HepG2 (cell line): Measurements from ENCODE around the gene SLC43A1. TPM values are rescaled to one million over a fixed set of nuclear protein-coding genes. Genes with fewer than 3 reads are reported as not detected.

Source experiments
- ATAC-seq: fragments of 200-7000 bp; cut with Tn5 transposase; 3 replicates; pipeline ENCODE4 v1.9.1; 2020; ENCODE audit warnings: mild to moderate bottlenecking, moderate library complexity
- BruUV-seq: library from RNA; stranded (reverse); fragments of 400-500 nt; replicated peaks from 2 replicates; lab custom pipeline; 2021; lab: Mats Ljungman, UMichigan
- CTCF ChIA-PET: fragments of 300-600 bp; formaldehyde crosslinking; extraction: SDS; loops from one replicate; lab custom pipeline; 2021; ENCODE audit warnings: low total read pairs, inconsistent platforms, low intra/inter-chr PET ratio; lab: Yijun Ruan, JAX
- POLR2A ChIA-PET: fragments of 350-600 bp; sonication (Branson Sonifier 250); formaldehyde crosslinking; loops from one replicate; lab custom pipeline; 2020; ENCODE audit warnings: antibody characterized with exemption, inconsistent platforms; lab: Yijun Ruan, JAX
- DNase-seq: peaks from one replicate; pipeline ENCODE4 v3.0.0-alpha.2; 2015; ENCODE audit warnings: low spot score
- FAIRE-seq: peaks from 3 replicates; lab custom pipeline; 2011; peaks lifted over from hg19 to GRCh38; lab: Jason Lieb, UNC
- H2AFZ ChIP-seq: one replicate; pipeline ENCODE4 v1.6.1; 2011; ENCODE audit warnings: low read length, inconsistent platforms
- H3K27ac ChIP-seq: fragments of 300-600 bp; 3 replicates; pipeline ENCODE4 v1.8.0; 2011; ENCODE audit warnings: mixed run types, mild to moderate bottlenecking, mixed read lengths, low read length, inconsistent platforms; ENCODE audit not compliant: insufficient read depth; ENCODE audit errors: extremely low read length
- H3K27me3 ChIP-seq, 2 experiments: fragments of 200-600 bp in 1 of 2; 2 replicates in 1 of 2; 3 replicates in 1 of 2; pipeline versions ENCODE4 v1.6.0 to v1.8.0; 2011; ENCODE audit warnings: low read length in 2 of 2, mild to moderate bottlenecking in 2 of 2, moderate library complexity in 2 of 2, inconsistent platforms in 1 of 2; ENCODE audit not compliant: insufficient read depth in 2 of 2, control insufficient read depth in 1 of 2
- H3K36me3 ChIP-seq, 2 experiments: fragments of 200-600 bp in 1 of 2; replicated peaks in 1 of 2; 2 replicates in 1 of 2; 3 replicates in 1 of 2; pipeline versions ENCODE4 v1.5.1 to v1.8.0; 2011; ENCODE audit warnings: low read length in 2 of 2, inconsistent platforms in 1 of 2; ENCODE audit not compliant: insufficient read depth in 2 of 2, control insufficient read depth in 1 of 2
- H3K4me1 ChIP-seq: 2 replicates; pipeline ENCODE4 v1.5.1; 2012; ENCODE audit warnings: low read length, inconsistent platforms; ENCODE audit not compliant: insufficient read depth
- H3K4me2 ChIP-seq: 2 replicates; pipeline ENCODE4 v1.6.0; 2011; ENCODE audit warnings: low read depth, low read length, inconsistent platforms
- H3K4me3 ChIP-seq, 3 experiments: fragments of 200-600 bp in 1 of 3; sonication (generic), shearing (Covaris generic) in 1 of 3; replicated peaks in 1 of 3; 2 replicates each; pipeline ENCODE4 v1.5.1; 2011 to 2016; ENCODE audit warnings: low read length in 3 of 3, inconsistent platforms in 2 of 3, low read depth in 2 of 3, mild to moderate bottlenecking in 2 of 3, control low read depth in 1 of 3, mixed read lengths in 1 of 3; ENCODE audit not compliant: insufficient read depth in 1 of 3
- H3K79me2 ChIP-seq: one replicate; pipeline ENCODE4 v1.6.1; 2011; ENCODE audit warnings: low read length, inconsistent platforms; ENCODE audit not compliant: insufficient read depth
- H3K9ac ChIP-seq: 2 replicates; pipeline ENCODE4 v1.6.0; 2011; ENCODE audit warnings: mild to moderate bottlenecking, low read depth, low read length, inconsistent platforms; ENCODE audit not compliant: insufficient read depth
- H3K9me3 ChIP-seq: 2 replicates; pipeline ENCODE4 v1.5.1; 2012; ENCODE audit warnings: mild to moderate bottlenecking, low read length
- H4K20me1 ChIP-seq: 2 replicates; pipeline ENCODE4 v1.6.0; 2011; ENCODE audit warnings: inconsistent platforms, mild to moderate bottlenecking, low read length, moderate library complexity; ENCODE audit not compliant: insufficient read depth
- KDM1A ChIP-seq: IDR thresholded peaks from 2 replicates; pipeline ENCODE4 v1.6.1; 2016; ENCODE audit warnings: missing compliant biosample characterization
- MBNL3 ChIP-seq: fragments of 250-450 bp; sonication (Bioruptor Pico); conservative IDR thresholded peaks from 2 replicates; pipeline ENCODE4 v1.8.0; 2022; ENCODE audit warnings: mild to moderate bottlenecking, inconsistent platforms
- SAFB2 ChIP-seq: sonication (generic); formaldehyde crosslinking; IDR thresholded peaks from 2 replicates; pipeline ENCODE4 v1.5.1; 2020; ENCODE audit warnings: missing genetic modification reagents, low read depth, mild to moderate bottlenecking, borderline replicate concordance
- ZNF160 ChIP-seq: sonication (generic); formaldehyde crosslinking; IDR thresholded peaks from 2 replicates; pipeline ENCODE4 v1.8.0; 2022; ENCODE audit warnings: mild to moderate bottlenecking, inconsistent platforms, missing genetic modification reagents
- ZNF276 ChIP-seq: sonication (generic); formaldehyde crosslinking; IDR thresholded peaks from 2 replicates; pipeline ENCODE4 v1.4.0; 2020; ENCODE audit warnings: mild to moderate bottlenecking, low read depth, missing genetic modification reagents
- ZNF816 ChIP-seq: sonication (generic); formaldehyde crosslinking; IDR thresholded peaks from 2 replicates; pipeline ENCODE4 v1.8.0; 2022; ENCODE audit warnings: missing genetic modification reagents, mild to moderate bottlenecking, borderline replicate concordance
- WGBS: methylation state at CpG from one replicate; pipeline ENCODE4 v1.1.6; 2017; ENCODE audit warnings: low lambda C conversion rate; 5-methylcytosine and 5-hydroxymethylcytosine counted together
- in situ Hi-C: cut with HindIII; loops from 2 replicates; pipeline ENCODE4 v1.10.0; 2017; ENCODE audit warnings: low pct_unique_long_range_greater_than_20kb; ENCODE audit not compliant: extremely low pct_ligation_motif_present
- intact Hi-C: fragments of 100-400 bp; cut with micrococcal nuclease; formaldehyde crosslinking; loops from one replicate; pipeline ENCODE4 v1.10.0; 2022; ENCODE audit not compliant: unreplicated experiment
- polyA plus RNA-seq, 8 experiments: library from polyadenylated mRNA; depleted of rRNA in 3 of 8; stranded (reverse) in 7 of 8; unstranded in 1 of 8; fragments of >200 nt; fragmentation: Illumina TruSeq in 4 of 8; extraction: Trizol in 4 of 8; gene quantifications; 2 replicates each; pipeline versions ENCODE4 v1.2.1 to v1.2.3, GENCODE V29; 2011 to 2016; ENCODE audit warnings: low read depth in 4 of 8, missing spikeins in 1 of 8, mixed read lengths in 1 of 8; ENCODE audit not compliant: insufficient read depth in 1 of 8
- total RNA-seq, 5 experiments: library from RNA; depleted of rRNA; stranded (reverse); fragments of >200 nt; fragmentation: Illumina TruSeq; extraction: Trizol; gene quantifications; 2 replicates each; pipeline ENCODE4 v1.2.3, GENCODE V29; 2016; ENCODE audit warnings: low read depth in 1 of 5
- TF ChIP-seq, protein P1 (sequence below): sonication (generic); formaldehyde crosslinking; IDR thresholded peaks from 2 replicates; pipeline ENCODE4 v1.4.0; 2020; ENCODE audit warnings: missing genetic modification reagents
- TF ChIP-seq, protein P2 (sequence below): sonication (generic); formaldehyde crosslinking; IDR thresholded peaks from one replicate; pipeline ENCODE4 v1.5.1; 2020; ENCODE audit warnings: mild to moderate bottlenecking, missing genetic modification reagents; ENCODE audit errors: not compliant biosample characterization
- TF ChIP-seq, protein P3 (sequence below): sonication (generic); formaldehyde crosslinking; IDR thresholded peaks from 2 replicates; pipeline ENCODE4 v1.5.0; 2020; ENCODE audit warnings: mild to moderate bottlenecking, missing genetic modification reagents

The SLC43A1 gene
- total and polyA plus RNA-seq, 2 of the 13 experiments (the other 11 are each of a cell fraction or from before 2014, with no cell fraction given), result 72.3 to 87.6 TPM

- ChIA-PET POLR2A (no interaction called here), CTCF (no interaction called here)
- intact Hi-C loops, result no loop called here
- 25% methylated on average over 5 of the region's 5 CpGs for WGBS
- FAIRE-seq, result no peak
- H3K9me3 ChIP-seq, result no peaks in the 10 kb centered on the region
- no peak for DNase-seq
- H3K4me1 ChIP-seq, result peaks cover 12% of the 10 kb centered on the region; the same call in 1 of the 2 replicates
- H3K9ac ChIP-seq, result no peak overlapping the region
- peaks cover 0 to 29% of the 10 kb centered on the region in 2 experiments; a peak in 3 of 5 replicates for H3K27me3 ChIP-seq
- in situ Hi-C loops, result no loop called here
- H3K27ac ChIP-seq, result no peak overlapping the region
- H3K4me2 ChIP-seq, result no peak overlapping the region
- H2AFZ ChIP-seq, result no peak overlapping the region
- H3K4me3 ChIP-seq, result no peak overlapping the region
- H4K20me1 ChIP-seq, result no peaks in the 10 kb centered on the region
- no peak for ATAC-seq
- H3K79me2 ChIP-seq, result no peaks in the 10 kb centered on the region
- H3K36me3 ChIP-seq, result no peaks in the 10 kb centered on the region
- BruUV-seq, result no TSS peak
- TF ChIP-seq MBNL3 (CRISPR knock-in tag), result no peak
- TF ChIP-seq KDM1A (CRISPR knock-in tag), result no peak
- no peak for TF ChIP-seq ZNF276 (CRISPR knock-in tag)
- TF ChIP-seq, protein P1, sequence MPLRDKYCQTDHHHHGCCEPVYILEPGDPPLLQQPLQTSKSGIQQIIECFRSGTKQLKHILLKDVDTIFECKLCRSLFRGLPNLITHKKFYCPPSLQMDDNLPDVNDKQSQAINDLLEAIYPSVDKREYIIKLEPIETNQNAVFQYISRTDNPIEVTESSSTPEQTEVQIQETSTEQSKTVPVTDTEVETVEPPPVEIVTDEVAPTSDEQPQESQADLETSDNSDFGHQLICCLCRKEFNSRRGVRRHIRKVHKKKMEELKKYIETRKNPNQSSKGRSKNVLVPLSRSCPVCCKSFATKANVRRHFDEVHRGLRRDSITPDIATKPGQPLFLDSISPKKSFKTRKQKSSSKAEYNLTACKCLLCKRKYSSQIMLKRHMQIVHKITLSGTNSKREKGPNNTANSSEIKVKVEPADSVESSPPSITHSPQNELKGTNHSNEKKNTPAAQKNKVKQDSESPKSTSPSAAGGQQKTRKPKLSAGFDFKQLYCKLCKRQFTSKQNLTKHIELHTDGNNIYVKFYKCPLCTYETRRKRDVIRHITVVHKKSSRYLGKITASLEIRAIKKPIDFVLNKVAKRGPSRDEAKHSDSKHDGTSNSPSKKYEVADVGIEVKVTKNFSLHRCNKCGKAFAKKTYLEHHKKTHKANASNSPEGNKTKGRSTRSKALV (CRISPR knock-in tag), result no peak
- TF ChIP-seq, protein P2, sequence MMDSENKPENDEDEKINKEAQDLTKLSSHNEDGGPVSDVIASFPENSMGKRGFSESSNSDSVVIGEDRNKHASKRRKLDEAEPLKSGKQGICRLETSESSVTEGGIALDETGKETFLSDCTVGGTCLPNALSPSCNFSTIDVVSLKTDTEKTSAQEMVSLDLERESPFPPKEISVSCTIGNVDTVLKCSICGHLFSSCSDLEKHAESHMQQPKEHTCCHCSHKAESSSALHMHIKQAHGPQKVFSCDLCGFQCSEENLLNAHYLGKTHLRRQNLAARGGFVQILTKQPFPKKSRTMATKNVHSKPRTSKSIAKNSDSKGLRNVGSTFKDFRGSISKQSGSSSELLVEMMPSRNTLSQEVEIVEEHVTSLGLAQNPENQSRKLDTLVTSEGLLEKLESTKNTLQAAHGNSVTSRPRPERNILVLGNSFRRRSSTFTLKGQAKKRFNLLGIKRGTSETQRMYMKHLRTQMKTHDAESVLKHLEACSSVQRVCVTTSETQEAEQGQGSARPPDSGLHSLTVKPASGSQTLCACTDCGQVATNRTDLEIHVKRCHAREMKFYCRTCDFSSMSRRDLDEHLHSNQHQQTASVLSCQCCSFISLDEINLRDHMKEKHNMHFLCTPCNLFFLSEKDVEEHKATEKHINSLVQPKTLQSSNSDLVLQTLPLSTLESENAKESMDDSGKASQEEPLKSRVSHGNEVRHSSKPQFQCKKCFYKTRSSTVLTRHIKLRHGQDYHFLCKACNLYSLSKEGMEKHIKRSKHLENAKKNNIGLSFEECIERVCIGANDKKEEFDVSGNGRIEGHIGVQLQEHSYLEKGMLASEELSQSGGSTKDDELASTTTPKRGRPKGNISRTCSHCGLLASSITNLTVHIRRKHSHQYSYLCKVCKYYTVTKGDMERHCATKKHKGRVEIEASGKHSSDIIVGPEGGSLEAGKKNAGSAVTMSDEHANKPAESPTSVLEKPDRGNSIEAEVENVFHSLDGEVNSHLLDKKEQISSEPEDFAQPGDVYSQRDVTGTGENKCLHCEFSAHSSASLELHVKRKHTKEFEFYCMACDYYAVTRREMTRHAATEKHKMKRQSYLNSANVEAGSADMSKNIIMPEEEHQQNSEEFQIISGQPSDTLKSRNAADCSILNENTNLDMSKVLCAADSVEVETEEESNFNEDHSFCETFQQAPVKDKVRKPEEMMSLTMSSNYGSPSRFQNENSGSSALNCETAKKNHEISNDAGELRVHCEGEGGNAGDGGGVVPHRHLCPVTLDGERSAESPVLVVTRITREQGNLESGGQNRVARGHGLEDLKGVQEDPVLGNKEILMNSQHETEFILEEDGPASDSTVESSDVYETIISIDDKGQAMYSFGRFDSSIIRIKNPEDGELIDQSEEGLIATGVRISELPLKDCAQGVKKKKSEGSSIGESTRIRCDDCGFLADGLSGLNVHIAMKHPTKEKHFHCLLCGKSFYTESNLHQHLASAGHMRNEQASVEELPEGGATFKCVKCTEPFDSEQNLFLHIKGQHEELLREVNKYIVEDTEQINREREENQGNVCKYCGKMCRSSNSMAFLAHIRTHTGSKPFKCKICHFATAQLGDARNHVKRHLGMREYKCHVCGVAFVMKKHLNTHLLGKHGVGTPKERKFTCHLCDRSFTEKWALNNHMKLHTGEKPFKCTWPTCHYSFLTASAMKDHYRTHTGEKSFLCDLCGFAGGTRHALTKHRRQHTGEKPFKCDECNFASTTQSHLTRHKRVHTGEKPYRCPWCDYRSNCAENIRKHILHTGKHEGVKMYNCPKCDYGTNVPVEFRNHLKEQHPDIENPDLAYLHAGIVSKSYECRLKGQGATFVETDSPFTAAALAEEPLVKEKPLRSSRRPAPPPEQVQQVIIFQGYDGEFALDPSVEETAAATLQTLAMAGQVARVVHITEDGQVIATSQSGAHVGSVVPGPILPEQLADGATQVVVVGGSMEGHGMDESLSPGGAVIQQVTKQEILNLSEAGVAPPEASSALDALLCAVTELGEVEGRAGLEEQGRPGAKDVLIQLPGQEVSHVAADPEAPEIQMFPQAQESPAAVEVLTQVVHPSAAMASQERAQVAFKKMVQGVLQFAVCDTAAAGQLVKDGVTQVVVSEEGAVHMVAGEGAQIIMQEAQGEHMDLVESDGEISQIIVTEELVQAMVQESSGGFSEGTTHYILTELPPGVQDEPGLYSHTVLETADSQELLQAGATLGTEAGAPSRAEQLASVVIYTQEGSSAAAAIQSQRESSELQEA (CRISPR knock-in tag), result no peak
- no peak for TF ChIP-seq ZNF160 (CRISPR knock-in tag)
- no peak for TF ChIP-seq SAFB2 (CRISPR knock-in tag)
- no peak for TF ChIP-seq ZNF816 (CRISPR knock-in tag)
- TF ChIP-seq, protein P3, sequence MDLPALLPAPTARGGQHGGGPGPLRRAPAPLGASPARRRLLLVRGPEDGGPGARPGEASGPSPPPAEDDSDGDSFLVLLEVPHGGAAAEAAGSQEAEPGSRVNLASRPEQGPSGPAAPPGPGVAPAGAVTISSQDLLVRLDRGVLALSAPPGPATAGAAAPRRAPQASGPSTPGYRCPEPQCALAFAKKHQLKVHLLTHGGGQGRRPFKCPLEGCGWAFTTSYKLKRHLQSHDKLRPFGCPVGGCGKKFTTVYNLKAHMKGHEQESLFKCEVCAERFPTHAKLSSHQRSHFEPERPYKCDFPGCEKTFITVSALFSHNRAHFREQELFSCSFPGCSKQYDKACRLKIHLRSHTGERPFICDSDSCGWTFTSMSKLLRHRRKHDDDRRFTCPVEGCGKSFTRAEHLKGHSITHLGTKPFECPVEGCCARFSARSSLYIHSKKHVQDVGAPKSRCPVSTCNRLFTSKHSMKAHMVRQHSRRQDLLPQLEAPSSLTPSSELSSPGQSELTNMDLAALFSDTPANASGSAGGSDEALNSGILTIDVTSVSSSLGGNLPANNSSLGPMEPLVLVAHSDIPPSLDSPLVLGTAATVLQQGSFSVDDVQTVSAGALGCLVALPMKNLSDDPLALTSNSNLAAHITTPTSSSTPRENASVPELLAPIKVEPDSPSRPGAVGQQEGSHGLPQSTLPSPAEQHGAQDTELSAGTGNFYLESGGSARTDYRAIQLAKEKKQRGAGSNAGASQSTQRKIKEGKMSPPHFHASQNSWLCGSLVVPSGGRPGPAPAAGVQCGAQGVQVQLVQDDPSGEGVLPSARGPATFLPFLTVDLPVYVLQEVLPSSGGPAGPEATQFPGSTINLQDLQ (CRISPR knock-in tag), result no peak
These were observed 25.7 kb upstream of the SLC43A1 start for GRCh38 chr11:57541169-57541568.
